Activated CD4-positive, alpha-beta T cell treated with anti-CD3 and anti-CD28 coated beads, Interleukin-2, amount 10 ng/mL, durations not matched to agents 7 days and 5 days (primary cell): ENCODE data around the gene ANLN. TPM values are rescaled to one million over a fixed set of nuclear protein-coding genes. Genes with fewer than 3 reads are reported as not detected.

ENCODE experiments used
- CTCF ChIA-PET: fragments of 350-600 bp; sonication (Branson Sonifier 250); formaldehyde crosslinking; loops from one replicate; lab custom pipeline; 2021; ENCODE audit warnings: antibody characterized with exemption; lab: Charles Lee
- POLR2A ChIA-PET: fragments of 350-600 bp; sonication (Branson Sonifier 250); formaldehyde crosslinking; loops from one replicate; lab custom pipeline; 2021; ENCODE audit warnings: antibody characterized with exemption; lab: Charles Lee
- DNase-seq: peaks from one replicate; pipeline ENCODE4 v3.0.0-alpha.2; 2020
- H3K27ac Mint-ChIP-seq: one replicate; pipeline ENCODE4 v1.8.0; 2021; ENCODE audit warnings: mild to moderate bottlenecking, moderate library complexity, mixed read lengths
- H3K27me3 Mint-ChIP-seq: one replicate; pipeline ENCODE4 v1.8.0; 2021; ENCODE audit warnings: mixed read lengths
- H3K36me3 Mint-ChIP-seq: one replicate; pipeline ENCODE4 v1.8.0; 2021; ENCODE audit warnings: low read depth, mixed read lengths
- H3K4me1 Mint-ChIP-seq: one replicate; pipeline ENCODE4 v1.8.0; 2021; ENCODE audit warnings: mixed read lengths
- H3K4me3 Mint-ChIP-seq: one replicate; pipeline ENCODE4 v1.8.0; 2021; ENCODE audit warnings: mild to moderate bottlenecking, moderate library complexity, mixed read lengths
- H3K9me3 Mint-ChIP-seq: one replicate; pipeline ENCODE4 v1.8.0; 2021; ENCODE audit warnings: mixed read lengths
- total RNA-seq, 2 experiments: library from RNA; stranded (reverse); gene quantifications; one replicate each; pipeline ENCODE4 v1.2.3, GENCODE V29; 2021

The ANLN gene
- total RNA-seq, 2 experiments from 2014 or later = 87.9 to 100 TPM

DNA sequence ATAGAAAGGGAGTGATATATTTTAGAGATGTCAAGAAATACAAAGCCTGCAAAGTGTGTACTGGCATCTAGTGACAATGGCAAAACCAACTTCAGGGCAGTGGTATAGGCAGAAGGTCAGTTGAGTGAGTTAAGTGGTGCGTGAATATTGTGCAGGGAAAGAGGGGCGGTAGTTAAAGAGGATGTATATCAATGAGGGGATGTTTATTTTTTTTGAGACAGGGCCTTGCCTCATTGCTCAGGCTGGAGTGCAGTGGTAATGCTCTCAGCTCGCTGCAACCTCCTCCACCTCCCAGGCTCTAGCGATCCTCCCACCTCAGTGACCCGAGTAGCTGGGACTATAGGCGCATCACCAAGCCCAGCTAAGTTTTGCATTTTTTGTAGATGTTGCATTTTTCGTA lies 13.8 kb downstream of the ANLN start:
- H3K4me1 Mint-ChIP-seq = peaks cover 26% of the 10 kb centered on the region
- DNase-seq = no peak
- CTCF ChIA-PET = interaction anchor here (0.9 to 1.2 kb wide), 2 partner anchors 16 to 778 kb away, joined by 3 read pairs; no protein-coding TSS in a partner anchor
- H3K4me3 Mint-ChIP-seq = no peak overlapping the region
- H3K9me3 Mint-ChIP-seq = no peaks in the 10 kb centered on the region
- peaks cover 65% of the 10 kb centered on the region for H3K36me3 Mint-ChIP-seq
- H3K27ac Mint-ChIP-seq = no peak overlapping the region
- POLR2A ChIA-PET = no interaction called here
- no peaks in the 10 kb centered on the region for H3K27me3 Mint-ChIP-seq

DNA sequence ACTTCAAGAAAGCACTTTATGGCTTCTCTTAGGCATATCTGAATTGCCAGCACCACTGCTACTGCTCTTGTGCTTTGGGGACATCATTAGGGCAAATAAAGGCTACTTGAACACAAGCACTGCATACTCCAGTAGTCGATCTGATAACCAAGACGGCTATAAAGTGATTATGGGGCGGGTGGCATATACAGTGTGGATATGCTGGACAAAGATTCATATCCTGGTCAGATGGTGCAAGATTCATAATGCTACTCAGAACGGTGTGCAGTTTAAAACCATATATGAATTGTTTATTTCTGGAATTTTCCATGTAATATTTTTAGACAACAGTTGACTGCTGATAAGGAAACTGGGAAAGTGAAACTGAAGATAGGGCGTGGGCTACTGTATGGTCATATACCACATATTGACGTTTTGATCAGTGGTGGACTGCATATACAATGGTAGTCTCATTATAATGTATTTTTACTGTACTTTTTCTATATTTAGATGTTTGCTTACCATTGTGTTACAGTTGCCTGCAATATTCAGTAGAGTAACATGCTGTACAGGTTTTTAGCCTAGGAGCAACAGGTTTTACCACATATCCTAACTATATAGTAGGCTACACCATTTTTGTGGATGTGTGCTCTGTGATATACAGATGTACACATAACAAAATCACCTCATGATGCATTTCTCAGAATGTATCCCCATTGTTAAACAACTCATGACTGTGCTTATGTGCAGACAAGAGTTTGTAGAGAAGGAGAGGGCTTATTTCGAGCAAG lies 15.2 kb downstream of the ANLN start:
- Mint-ChIP-seq H3K36me3 (peaks cover 59% of the 10 kb centered on the region), H3K4me1 (peaks cover 23% of the 10 kb centered on the region), H3K27ac (no peak overlapping the region), H3K9me3 (no peaks in the 10 kb centered on the region), H3K4me3 (no peak overlapping the region), H3K27me3 (no peaks in the 10 kb centered on the region)
- ChIA-PET POLR2A (no interaction called here), CTCF (no interaction called here)
- DNase-seq = no peak

DNA sequence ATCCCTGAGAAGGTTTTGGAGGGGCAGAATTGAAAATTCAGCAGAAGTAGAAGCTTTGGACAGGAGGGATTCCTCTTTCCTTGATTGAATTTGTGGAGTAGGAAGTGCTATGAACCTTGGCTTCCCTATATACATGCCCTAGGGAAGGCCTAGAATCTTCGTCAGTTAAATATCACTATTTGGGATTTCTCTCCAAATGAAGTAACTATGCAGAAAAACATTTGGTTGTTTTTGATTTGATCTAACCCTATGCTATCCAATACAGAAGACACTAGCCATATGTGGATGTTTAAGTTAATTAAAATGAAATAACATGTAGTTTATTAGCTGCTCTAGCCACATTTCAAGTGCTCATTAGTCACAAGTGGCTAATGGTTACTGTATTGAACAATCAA lies 15.7 kb downstream of the ANLN start:
- no peak for DNase-seq
- Mint-ChIP-seq H3K4me3 (no peak overlapping the region), H3K36me3 (peaks cover 55% of the 10 kb centered on the region), H3K27ac (no peak overlapping the region), H3K9me3 (no peaks in the 10 kb centered on the region), H3K27me3 (no peaks in the 10 kb centered on the region), H3K4me1 (peaks cover 22% of the 10 kb centered on the region)
- ChIA-PET POLR2A (no interaction called here), CTCF (interaction anchor here (1.0 kb wide), 1 partner anchor 52 kb away, joined by 3 read pairs; no protein-coding TSS in a partner anchor)

DNA sequence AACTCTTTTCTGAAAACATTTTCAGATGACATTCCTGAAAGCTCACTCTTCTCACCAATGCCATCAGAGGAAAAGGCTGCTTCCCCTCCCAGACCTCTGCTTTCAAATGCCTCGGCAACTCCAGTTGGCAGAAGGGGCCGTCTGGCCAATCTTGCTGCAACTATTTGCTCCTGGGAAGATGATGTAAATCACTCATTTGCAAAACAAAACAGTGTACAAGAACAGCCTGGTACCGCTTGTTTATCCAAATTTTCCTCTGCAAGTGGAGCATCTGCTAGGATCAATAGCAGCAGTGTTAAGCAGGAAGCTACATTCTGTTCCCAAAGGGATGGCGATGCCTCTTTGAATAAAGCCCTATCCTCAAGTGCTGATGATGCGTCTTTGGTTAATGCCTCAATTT lies 16.5 kb downstream of the ANLN start:
- H3K27ac Mint-ChIP-seq = no peak overlapping the region
- DNase-seq = no peak
- H3K4me1 Mint-ChIP-seq = peaks cover 22% of the 10 kb centered on the region
- ChIA-PET CTCF (interaction anchor here (0.7 to 1.2 kb wide), 3 partner anchors 13 to 53 kb away, joined by 3 read pairs; no protein-coding TSS in a partner anchor), POLR2A (no interaction called here)
- no peak overlapping the region for H3K4me3 Mint-ChIP-seq
- peaks cover 58% of the 10 kb centered on the region for H3K36me3 Mint-ChIP-seq
- H3K27me3 Mint-ChIP-seq = no peaks in the 10 kb centered on the region
- no peaks in the 10 kb centered on the region for H3K9me3 Mint-ChIP-seq

DNA sequence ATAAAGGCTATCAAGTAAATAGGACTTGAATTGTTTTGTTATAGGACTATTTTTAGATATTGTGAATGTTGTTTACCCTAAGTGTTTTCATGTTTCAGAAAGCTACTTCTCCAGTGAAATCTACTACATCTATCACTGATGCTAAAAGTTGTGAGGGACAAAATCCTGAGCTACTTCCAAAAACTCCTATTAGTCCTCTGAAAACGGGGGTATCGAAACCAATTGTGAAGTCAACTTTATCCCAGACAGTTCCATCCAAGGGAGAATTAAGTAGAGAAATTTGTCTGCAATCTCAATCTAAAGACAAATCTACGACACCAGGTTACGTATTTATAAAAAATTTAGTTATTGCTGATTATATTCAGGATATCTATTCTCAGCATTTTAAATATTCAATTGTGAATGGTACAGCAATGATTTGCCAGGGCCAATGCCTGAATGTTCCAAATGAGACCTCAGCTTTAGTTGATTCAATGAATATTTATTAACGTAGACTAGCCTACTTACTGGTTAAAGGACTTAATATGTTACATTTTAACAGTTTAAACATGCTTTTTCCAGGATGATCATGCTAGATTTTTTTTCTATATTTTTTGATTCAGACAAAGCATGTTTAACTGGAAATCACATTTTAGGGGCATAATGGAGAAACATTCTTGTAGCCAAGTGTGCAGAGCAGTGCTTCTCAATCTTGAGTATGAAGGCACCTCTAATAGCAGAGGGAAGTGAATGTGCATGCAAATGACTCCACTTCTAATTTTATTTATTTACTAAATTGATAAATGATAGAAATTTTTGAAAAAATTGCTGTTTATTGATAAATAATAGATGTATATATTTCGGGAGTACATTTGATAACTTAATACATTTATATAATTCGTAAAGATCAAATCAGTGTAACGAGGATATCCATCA lies 18.2 kb downstream of the ANLN start:
- ChIA-PET CTCF (interaction anchor here (0.8 kb wide), 2 partner anchors 24 to 50 kb away, joined by 3 read pairs; no protein-coding TSS in a partner anchor), POLR2A (no interaction called here)
- Mint-ChIP-seq H3K4me3 (no peak overlapping the region), H3K27me3 (no peaks in the 10 kb centered on the region), H3K36me3 (peaks cover 55% of the 10 kb centered on the region), H3K4me1 (peaks cover 20% of the 10 kb centered on the region), H3K9me3 (no peaks in the 10 kb centered on the region), H3K27ac (no peak overlapping the region)
- no peak for DNase-seq

DNA sequence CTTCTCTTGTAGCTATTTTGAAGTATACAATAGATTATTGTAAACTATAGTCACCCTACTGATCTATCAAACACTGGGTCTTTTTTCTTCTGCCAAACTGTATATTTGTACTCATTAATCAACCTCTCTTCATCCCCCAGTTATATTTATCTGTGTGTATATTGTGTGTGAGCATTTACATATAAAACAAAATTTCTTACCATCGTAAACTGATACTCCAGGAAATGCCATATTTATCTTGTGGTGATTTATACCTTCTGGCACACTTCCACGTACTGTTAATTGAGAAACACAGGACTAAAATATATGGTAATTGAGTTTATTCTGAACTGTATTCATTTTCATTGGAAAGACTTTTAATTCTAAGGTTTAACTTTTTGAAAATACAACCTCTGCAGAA lies 18.9 kb downstream of the ANLN start:
- POLR2A ChIA-PET = no interaction called here
- H3K36me3 Mint-ChIP-seq = peaks cover 49% of the 10 kb centered on the region
- DNase-seq = no peak
- H3K27me3 Mint-ChIP-seq = no peaks in the 10 kb centered on the region
- no peak overlapping the region for H3K4me3 Mint-ChIP-seq
- CTCF ChIA-PET = interaction anchor here (1.6 kb wide), 1 partner anchor 15 kb away, joined by 3 read pairs; no protein-coding TSS in a partner anchor
- H3K4me1 Mint-ChIP-seq = peaks cover 15% of the 10 kb centered on the region
- no peak overlapping the region for H3K27ac Mint-ChIP-seq
- no peaks in the 10 kb centered on the region for H3K9me3 Mint-ChIP-seq

DNA sequence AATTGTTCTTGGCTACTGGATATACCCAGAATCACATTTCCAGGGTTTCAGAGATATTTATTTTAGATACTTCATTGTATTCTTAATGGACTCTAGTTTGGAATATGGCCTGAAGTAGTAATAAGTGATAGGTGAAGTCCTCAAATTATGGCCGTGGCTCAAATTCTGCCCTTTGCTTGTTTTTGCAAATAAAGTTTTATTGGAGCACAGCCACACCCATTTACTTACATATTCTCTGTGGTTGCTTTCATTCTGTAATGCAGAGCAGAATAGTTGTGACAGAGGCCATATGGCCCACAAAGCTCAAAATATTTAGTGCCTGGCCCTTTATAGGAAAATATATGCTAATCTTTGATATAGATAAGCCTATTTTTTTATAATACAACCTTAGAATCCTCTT lies 19.5 kb downstream of the ANLN start:
- CTCF ChIA-PET = interaction anchor here (1.6 kb wide), 1 partner anchor 15 kb away, joined by 3 read pairs; no protein-coding TSS in a partner anchor
- H3K9me3 Mint-ChIP-seq = no peaks in the 10 kb centered on the region

DNA sequence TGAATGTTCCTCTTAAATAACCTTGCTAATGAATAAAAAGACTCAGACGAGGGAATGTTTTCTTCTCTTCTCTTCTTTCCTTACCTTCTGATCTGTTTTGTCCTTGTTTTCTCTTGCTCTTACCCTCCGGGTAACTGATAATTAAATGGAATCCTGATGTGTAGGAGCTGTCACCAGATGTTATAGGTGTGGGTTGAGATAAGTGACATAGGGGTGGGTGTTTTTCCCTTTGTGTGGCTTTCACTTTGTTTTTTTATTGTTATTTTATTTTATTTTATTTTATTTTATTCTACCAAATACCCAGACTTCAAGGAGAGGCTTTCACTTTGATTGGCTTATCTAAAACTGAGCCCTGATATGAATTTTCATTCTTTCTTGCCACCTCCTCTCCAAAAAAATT lies 25.5 kb downstream of the ANLN start:
- H3K36me3 Mint-ChIP-seq = peaks cover 45% of the 10 kb centered on the region
- no peak overlapping the region for H3K4me3 Mint-ChIP-seq
- no peaks in the 10 kb centered on the region for H3K4me1 Mint-ChIP-seq
- H3K27ac Mint-ChIP-seq = no peak overlapping the region
- DNase-seq = no peak
- POLR2A ChIA-PET = no interaction called here
- CTCF ChIA-PET = interaction anchor here (0.7 kb wide), 1 partner anchor 409 kb away, joined by 3 read pairs; no protein-coding TSS in a partner anchor
- H3K27me3 Mint-ChIP-seq = no peaks in the 10 kb centered on the region
- no peaks in the 10 kb centered on the region for H3K9me3 Mint-ChIP-seq

More for the DNA sequence above, 19.5 kb downstream of the ANLN start:
- Mint-ChIP-seq H3K4me1 (peaks cover 12% of the 10 kb centered on the region), H3K27ac (no peak overlapping the region), H3K4me3 (no peak overlapping the region), H3K36me3 (peaks cover 44% of the 10 kb centered on the region), H3K27me3 (no peaks in the 10 kb centered on the region)
- POLR2A ChIA-PET = no interaction called here
- no peak for DNase-seq

DNA sequence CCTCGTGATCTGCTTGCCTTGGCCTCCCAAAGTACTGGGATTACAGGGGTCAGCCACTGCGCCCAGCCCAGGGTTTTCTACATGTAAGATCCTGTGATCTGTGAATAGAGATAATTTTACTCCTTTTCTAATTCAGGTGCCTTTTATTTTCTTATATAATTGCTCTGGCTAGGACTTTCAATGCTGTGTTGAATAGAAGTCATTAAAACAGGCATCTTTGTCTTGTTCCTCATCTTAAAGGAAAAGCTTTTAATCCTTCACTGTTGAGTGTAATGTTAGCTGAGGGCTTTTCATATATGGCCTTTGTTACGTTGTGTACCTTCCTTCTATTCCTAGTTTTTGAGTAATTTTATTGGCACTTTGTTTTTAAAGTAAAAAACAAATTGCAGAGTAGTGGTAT lies 26.6 kb downstream of the ANLN start:
- ChIA-PET CTCF (interaction anchor here (2.0 kb wide), 1 partner anchor 25 kb away, joined by 4 read pairs; no protein-coding TSS in a partner anchor), POLR2A (no interaction called here)
- DNase-seq = no peak
- no peak overlapping the region for H3K27ac Mint-ChIP-seq
- no peaks in the 10 kb centered on the region for H3K4me1 Mint-ChIP-seq
- no peaks in the 10 kb centered on the region for H3K27me3 Mint-ChIP-seq
- no peaks in the 10 kb centered on the region for H3K9me3 Mint-ChIP-seq
- H3K36me3 Mint-ChIP-seq = peaks cover 41% of the 10 kb centered on the region
- H3K4me3 Mint-ChIP-seq = no peak overlapping the region

DNA sequence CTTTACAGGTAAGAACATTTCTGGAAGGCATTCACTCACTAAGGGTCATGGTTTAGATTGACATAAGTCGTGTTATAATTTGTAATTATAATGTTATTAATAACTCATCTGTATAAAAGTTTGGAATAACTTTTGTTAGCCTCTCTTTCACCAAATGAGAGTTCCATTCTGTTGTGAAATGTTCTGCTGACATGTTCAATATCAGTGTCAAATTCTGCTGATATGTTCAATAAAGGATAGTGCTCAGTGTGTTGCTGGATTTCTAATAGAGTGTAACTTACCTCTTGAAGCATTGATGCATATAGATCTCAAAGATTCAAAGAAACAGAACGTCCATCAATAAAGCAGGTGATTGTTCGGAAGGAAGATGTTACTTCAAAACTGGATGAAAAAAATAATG lies 30.6 kb downstream of the ANLN start:
- no peaks in the 10 kb centered on the region for H3K9me3 Mint-ChIP-seq
- POLR2A ChIA-PET = no interaction called here
- peaks cover 56% of the 10 kb centered on the region for H3K36me3 Mint-ChIP-seq
- CTCF ChIA-PET = interaction anchor here (1.0 kb wide), 1 partner anchor 17 kb away, joined by 3 read pairs; no protein-coding TSS in a partner anchor
- H3K4me1 Mint-ChIP-seq = no peaks in the 10 kb centered on the region
- H3K27ac Mint-ChIP-seq = no peak overlapping the region
- DNase-seq = no peak
- no peak overlapping the region for H3K4me3 Mint-ChIP-seq
- no peaks in the 10 kb centered on the region for H3K27me3 Mint-ChIP-seq

DNA sequence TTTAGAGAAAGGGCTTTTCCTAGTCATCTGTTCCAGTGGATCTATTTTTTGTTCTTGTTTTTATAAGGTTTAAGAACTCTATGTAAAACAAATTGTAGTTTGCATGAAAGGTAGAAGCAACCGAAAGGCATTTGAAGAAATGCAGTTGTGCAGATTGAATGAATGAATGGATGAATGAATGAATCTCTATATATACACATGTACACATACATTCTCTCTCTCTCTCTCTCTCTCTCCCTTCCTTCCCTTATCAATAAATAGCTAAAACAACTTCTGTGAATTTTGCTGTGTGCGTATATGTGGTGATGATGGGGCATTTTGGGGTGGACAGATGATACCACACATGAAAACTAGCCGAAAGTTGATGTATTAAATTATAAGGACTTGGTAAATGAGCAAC lies 32.4 kb downstream of the ANLN start:
- ChIA-PET POLR2A (no interaction called here), CTCF (no interaction called here)
- no peaks in the 10 kb centered on the region for H3K4me1 Mint-ChIP-seq
- H3K36me3 Mint-ChIP-seq = peaks cover 62% of the 10 kb centered on the region
- DNase-seq = no peak
- no peaks in the 10 kb centered on the region for H3K9me3 Mint-ChIP-seq
- no peak overlapping the region for H3K27ac Mint-ChIP-seq
- no peak overlapping the region for H3K4me3 Mint-ChIP-seq
- no peaks in the 10 kb centered on the region for H3K27me3 Mint-ChIP-seq

DNA sequence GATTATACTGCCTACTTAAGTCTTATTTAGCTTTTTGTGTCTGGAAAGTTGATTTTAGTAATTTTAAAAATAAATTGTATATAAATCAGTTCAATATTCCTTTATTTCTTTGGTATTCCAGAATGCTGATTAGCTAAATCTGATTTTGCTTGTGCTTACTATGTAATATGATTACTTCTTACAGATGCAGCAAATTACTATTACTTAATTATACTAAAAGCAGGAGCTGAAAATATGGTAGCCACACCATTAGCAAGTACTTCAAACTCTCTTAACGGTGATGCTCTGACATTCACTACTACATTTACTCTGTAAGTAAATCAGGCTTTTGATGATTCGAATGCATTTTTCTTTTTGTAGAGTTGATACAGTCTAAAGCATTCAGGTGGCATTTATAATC lies 34.0 kb downstream of the ANLN start:
- POLR2A ChIA-PET = no interaction called here
- Mint-ChIP-seq H3K27me3 (no peaks in the 10 kb centered on the region), H3K4me3 (no peak overlapping the region), H3K36me3 (peaks cover 60% of the 10 kb centered on the region), H3K27ac (no peak overlapping the region), H3K4me1 (no peaks in the 10 kb centered on the region), H3K9me3 (no peaks in the 10 kb centered on the region)
- CTCF ChIA-PET = interaction anchor here (0.9 kb wide), 1 partner anchor 592 kb away, joined by 3 read pairs; no protein-coding TSS in a partner anchor
- DNase-seq = no peak
